Measurements from ENCODE around the gene OR2AG1. TPM values are rescaled to one million over a fixed set of nuclear protein-coding genes. Genes with fewer than 3 reads are reported as not detected.

OR2AG1 gene, protein sequence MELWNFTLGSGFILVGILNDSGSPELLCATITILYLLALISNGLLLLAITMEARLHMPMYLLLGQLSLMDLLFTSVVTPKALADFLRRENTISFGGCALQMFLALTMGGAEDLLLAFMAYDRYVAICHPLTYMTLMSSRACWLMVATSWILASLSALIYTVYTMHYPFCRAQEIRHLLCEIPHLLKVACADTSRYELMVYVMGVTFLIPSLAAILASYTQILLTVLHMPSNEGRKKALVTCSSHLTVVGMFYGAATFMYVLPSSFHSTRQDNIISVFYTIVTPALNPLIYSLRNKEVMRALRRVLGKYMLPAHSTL
- total RNA-seq, result not detected in 2 replicates

DNA sequence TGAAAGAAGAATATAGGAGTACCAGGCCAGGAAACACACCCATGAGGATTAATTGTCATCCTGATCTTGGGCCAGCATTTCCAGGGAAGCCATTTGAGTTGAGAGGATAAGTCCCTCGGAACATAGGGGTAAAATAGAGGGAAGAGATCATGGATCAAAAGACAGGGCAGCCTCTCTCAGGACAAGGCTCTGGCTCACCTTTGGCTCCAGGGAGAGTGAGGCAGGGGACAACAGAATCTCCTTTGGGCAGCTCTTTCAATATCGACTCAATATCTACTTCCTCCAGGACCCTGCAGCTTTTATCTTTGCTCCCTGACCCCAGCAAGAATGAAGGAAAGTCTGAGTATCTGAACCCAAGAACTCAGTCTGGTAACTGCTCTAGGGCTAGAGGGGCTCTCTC is at the start of gene OR2AG1:
Gene OR2AG1, plus strand, starts transcription at position 301 of the 400 bp plus-strand sequence. CDS start 2,018 bp downstream, outside the sequence.

DNA sequence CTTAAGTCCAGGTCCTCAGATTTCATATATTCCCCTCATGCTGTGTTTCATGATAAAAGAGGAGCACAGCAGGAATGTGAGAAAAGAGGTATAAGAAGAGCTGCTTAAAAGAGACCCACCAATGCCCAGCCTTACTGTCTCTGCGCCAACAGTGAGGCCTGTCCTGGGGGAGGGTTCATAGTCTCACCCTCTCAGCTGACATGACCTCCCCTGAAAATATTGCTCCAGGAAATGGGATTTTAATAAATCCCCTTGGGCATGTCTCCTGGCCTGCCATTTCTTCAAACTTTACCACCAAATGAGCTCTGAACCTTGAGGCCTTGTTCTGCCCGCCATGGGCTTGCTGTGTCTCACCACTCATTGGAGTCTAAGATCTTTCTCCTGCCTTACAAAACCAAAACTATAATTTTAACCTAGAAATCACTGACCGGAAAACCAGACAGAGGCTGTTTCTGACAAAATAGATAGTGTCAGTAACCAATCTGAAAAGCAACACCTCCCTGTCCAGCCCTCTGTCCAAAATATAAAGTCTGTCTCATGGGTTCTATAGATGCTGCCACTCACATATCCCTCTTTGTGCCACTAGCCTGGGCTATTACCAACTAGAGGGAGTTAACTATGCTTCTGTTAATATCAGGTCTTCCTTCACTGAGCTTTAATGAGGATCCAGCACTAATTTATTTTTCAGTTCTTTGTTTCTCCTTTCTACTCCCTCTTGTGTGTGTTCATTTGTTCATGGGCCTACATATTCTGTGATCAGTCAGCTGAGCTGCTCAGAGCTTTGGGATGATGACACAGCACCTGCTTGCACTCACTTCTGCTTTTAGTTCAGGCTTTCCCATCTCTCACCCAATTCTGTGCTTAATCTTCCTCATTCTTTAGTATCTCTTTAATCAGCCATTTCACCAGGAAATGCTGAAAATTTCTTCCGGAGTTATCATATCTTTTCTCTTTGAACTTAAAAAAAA is 10.6 kb upstream of the OR2AG1 start, which contains the start of gene OR2AG2:
Gene OR2AG2, minus strand, starts transcription at position 51 of the 968 bp plus-strand sequence. CDS start 3,019 bp downstream, outside the sequence.

DNA sequence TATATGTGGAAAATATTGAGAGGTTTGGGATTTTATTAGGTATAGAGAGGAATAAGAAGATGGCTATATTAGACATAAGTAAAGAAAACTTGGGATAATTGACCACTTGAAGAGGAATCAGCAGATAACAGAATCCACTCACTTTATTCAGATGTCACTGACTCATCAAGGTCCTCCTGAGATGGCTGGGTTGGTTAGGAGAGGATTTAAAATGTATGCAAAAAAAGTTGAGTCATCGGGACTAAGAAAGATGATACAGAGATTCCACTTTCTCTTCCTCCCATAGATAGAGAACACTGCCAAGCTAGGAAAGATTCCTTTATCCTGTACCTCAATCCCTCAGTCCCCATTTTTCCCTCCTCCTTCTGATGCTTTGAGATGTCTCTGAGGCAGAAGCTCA is 16.6 kb downstream of the OR2AG1 start, which contains the start of gene OR6A2:
Gene OR6A2, minus strand, starts transcription at position 288 of the 400 bp plus-strand sequence. CDS start 3,981 bp downstream, outside the sequence.

Other genes starting within 250 kb of the OR2AG1 start
- gene RRP8, start 179.4 kb upstream of the OR2AG1 start, total RNA-seq, result 10.7 and 12.4 TPM in 2 replicates
- 156 and 223 TPM in 2 replicates for gene ILK, start 179.2 kb upstream of the OR2AG1 start, total RNA-seq
- 50.7 and 67.4 TPM in 2 replicates for gene TAF10, start 170.8 kb upstream of the OR2AG1 start, total RNA-seq
- 57.1 and 101 TPM in 2 replicates for gene TPP1, start 163.6 kb upstream of the OR2AG1 start, total RNA-seq
- gene DCHS1, start 127.2 kb upstream of the OR2AG1 start, total RNA-seq, result 37.9 and 41.8 TPM in 2 replicates
- gene MRPL17, start 99.7 kb upstream of the OR2AG1 start, total RNA-seq, result 91.3 and 121 TPM in 2 replicates
- 0.09 and 0.18 TPM in 2 replicates for gene OR2AG2, start 11.0 kb upstream of the OR2AG1 start, total RNA-seq
- gene OR6A2, start 16.7 kb downstream of the OR2AG1 start, total RNA-seq, result 0.27 and 0.38 TPM in 2 replicates
- gene OR10A5, start 62.7 kb downstream of the OR2AG1 start, total RNA-seq, result not detected in 2 replicates
- not detected in 2 replicates for gene OR10A2, start 80.0 kb downstream of the OR2AG1 start, total RNA-seq
- not detected in 2 replicates for gene OR10A4, start 93.6 kb downstream of the OR2AG1 start, total RNA-seq
- gene OR2D2, start 109.5 kb downstream of the OR2AG1 start, total RNA-seq, result 0.47 and 0.54 TPM in 2 replicates
- not detected in 2 replicates for gene OR2D3, start 138.0 kb downstream of the OR2AG1 start, total RNA-seq
- gene ZNF215, start 143.4 kb downstream of the OR2AG1 start, total RNA-seq, result 5.2 and 5.4 TPM in 2 replicates
- 3.5 and 6.1 TPM in 2 replicates for gene ZNF214, start 237.3 kb downstream of the OR2AG1 start, total RNA-seq
- 0.09 and 0.45 TPM in 2 replicates for gene NLRP14, start 237.5 kb downstream of the OR2AG1 start, total RNA-seq

Measured in endothelial cell of coronary artery (primary cell).